BJ (cell line): Measurements from ENCODE around the gene RCCD1. TPM values are rescaled to one million over a fixed set of nuclear protein-coding genes. Genes with fewer than 3 reads are reported as not detected.

Source experiments
- CTCF ChIA-PET: fragments of 350-600 bp; formaldehyde crosslinking; extraction: SDS; loops from one replicate; lab custom pipeline; 2021; ENCODE audit warnings: antibody characterized with exemption, inconsistent platforms; lab: Yijun Ruan, JAX
- POLR2A ChIA-PET: fragments of 300-600 bp; sonication (Branson Sonifier 250); formaldehyde crosslinking; extraction: SDS; loops from one replicate; lab custom pipeline; 2021; ENCODE audit warnings: antibody characterized with exemption; lab: Charles Lee
- DNase-seq: peaks from one replicate; pipeline ENCODE4 v3.0.0-alpha.2; 2011; ENCODE audit warnings: low read depth
- H3K27me3 ChIP-seq: 2 replicates; pipeline ENCODE4 v1.6.0; 2011; ENCODE audit warnings: low read length; ENCODE audit not compliant: control insufficient read depth, insufficient read depth
- H3K36me3 ChIP-seq: 2 replicates; pipeline ENCODE4 v1.5.1; 2011; ENCODE audit warnings: low read length; ENCODE audit not compliant: control insufficient read depth, insufficient read depth
- H3K4me3 ChIP-seq: 2 replicates; pipeline ENCODE4 v1.5.1; 2011; ENCODE audit warnings: low read depth, mild to moderate bottlenecking, control low read depth, low read length
- polyA plus RNA-seq: library from polyadenylated mRNA; depleted of rRNA; stranded (reverse); fragments of >200 nt; gene quantifications from 2 replicates; pipeline ENCODE4 v1.2.3, GENCODE V29; 2011
- TF ChIP-seq, protein P1 (sequence below): IDR thresholded peaks from 2 replicates; pipeline ENCODE4 v1.5.1; 2011; ENCODE audit warnings: low read depth, mild to moderate bottlenecking, control low read depth, inconsistent platforms, low read length, moderate library complexity; ENCODE audit not compliant: insufficient read depth

The RCCD1 gene
- polyA plus RNA-seq, 1 experiment = 9.6 TPM

DNA sequence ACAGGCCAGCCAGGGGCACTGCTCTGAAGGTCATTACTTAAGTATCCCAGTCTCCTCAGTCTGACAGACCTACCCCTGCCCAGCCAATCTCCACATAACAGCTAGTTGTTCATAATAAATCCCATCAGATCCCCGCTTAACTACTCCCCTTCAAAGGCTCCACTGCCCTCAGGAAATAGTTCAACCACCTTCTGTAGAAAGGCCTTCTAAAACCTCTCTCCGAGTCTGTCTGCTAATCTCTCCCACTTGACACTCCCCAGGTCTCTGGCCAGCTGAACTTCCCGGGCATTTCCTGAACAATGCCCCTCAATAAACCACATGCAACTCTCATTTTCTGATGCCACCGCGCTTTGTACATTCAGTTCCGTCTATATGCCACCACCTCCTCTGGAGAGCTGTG lies 33.6 kb downstream of the RCCD1 start:
- no peak for DNase-seq
- POLR2A ChIA-PET = no interaction called here

DNA sequence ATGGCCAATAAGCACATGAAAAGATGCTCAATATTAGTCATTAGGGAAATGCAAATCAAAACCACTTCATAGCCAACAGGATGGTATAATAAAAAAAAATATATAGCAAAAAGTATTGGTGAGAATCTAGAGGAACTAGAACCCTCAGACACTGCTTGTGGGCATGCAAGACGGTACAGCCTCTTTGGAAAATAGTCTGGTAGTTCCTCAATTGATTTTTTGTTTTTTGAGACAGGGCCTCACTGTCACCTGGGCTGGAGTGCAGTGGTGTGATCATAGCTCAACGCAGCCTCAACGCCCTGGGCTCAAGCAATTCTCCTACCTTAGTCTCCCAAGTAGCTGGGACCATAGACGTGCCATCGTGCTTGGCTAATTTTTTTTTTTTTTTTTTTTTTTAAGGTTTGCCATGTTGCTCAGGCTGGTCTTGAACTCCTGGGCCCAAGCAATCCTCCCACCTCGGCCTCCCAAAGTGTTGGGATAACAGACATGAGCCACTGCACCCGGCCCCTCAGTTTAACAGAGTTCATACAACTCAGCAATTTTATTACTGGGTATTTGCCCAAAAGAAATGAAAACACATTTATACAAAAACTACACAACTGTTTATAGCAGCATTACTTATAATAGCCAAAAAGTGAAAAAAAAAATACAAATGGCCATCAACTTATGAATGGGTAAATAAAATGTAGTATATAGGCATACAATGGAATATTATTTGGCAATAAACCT lies 34.5 kb downstream of the RCCD1 start:
- no peak overlapping the region for H3K4me3 ChIP-seq
- POLR2A ChIA-PET = no interaction called here
- no peak for DNase-seq
- CTCF ChIA-PET = interaction anchor here (0.7 to 1.0 kb wide), 3 partner anchors 49 to 1842 kb away, joined by 3 read pairs; no protein-coding TSS in a partner anchor
- no peaks in the 10 kb centered on the region for H3K27me3 ChIP-seq
- no peaks in the 10 kb centered on the region for H3K36me3 ChIP-seq
- TF ChIP-seq, protein P1, sequence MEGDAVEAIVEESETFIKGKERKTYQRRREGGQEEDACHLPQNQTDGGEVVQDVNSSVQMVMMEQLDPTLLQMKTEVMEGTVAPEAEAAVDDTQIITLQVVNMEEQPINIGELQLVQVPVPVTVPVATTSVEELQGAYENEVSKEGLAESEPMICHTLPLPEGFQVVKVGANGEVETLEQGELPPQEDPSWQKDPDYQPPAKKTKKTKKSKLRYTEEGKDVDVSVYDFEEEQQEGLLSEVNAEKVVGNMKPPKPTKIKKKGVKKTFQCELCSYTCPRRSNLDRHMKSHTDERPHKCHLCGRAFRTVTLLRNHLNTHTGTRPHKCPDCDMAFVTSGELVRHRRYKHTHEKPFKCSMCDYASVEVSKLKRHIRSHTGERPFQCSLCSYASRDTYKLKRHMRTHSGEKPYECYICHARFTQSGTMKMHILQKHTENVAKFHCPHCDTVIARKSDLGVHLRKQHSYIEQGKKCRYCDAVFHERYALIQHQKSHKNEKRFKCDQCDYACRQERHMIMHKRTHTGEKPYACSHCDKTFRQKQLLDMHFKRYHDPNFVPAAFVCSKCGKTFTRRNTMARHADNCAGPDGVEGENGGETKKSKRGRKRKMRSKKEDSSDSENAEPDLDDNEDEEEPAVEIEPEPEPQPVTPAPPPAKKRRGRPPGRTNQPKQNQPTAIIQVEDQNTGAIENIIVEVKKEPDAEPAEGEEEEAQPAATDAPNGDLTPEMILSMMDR = no peak

More for the DNA sequence above, 33.6 kb downstream of the RCCD1 start:
- CTCF ChIA-PET = interaction anchor here (0.7 to 8.5 kb wide), 3 partner anchors 32 to 61 kb away, joined by 3 to 84 read pairs (median 3); partner anchors contain the start of gene RCCD1
- TF ChIP-seq, protein P1 = no peak
- no peak overlapping the region for H3K4me3 ChIP-seq
- H3K27me3 ChIP-seq = no peaks in the 10 kb centered on the region
- H3K36me3 ChIP-seq = no peaks in the 10 kb centered on the region

DNA sequence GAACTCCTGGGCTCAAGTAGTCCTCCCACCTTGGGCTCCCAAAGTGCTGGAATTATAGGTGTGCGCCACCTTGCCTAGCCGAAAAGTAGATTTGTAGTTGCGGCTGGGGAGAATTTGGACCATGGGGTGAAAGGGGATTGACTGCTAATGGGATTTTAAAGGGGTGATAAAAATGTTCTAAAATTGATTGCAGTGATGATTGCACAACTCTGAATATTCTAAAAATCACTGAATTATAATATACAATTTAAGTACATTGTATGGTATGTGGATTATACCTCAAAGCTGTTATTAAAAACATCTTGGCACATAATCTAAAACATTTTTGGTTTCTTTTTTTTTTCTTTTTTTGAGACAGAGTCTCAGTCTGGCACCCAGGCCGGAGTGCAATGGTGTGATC lies 35.8 kb downstream of the RCCD1 start:
- ChIA-PET CTCF (no interaction called here), POLR2A (no interaction called here)
- TF ChIP-seq, protein P1 = no peak
- Histone ChIP-seq H3K4me3 (no peak overlapping the region), H3K27me3 (no peaks in the 10 kb centered on the region), H3K36me3 (no peaks in the 10 kb centered on the region)
- no peak for DNase-seq

DNA sequence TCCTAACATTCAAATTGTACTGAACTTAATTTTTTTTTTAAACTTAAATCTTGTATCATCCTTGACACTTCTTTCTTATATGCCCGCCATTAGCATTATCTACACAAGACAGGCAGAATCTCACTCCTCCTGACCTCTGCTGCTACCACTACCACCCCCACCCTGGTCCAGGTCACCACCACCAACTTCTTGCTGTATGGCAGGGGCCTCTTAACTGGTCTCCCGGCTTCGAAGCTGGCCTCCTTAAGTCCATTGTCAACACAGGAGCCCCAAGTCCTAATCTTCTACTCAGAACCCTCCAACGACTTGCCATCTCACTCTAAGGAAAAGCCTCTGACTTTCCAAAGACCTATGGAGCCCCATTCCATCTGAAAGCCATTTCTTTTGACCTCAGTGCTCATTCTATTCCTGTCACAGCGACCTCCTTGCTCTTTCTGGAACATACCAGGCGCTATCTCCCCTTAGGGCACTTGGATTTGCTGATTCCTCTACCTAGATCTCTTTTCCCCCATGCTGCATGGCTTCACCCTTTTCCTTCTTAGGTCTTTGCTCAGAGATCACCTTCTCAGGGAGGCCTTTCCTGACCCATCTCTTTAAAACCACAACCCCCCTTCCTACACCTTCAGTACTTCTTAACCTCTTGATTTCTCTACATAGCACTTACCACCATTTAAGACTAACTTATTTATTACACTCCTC lies 37.1 kb downstream of the RCCD1 start:
- Histone ChIP-seq H3K36me3 (no peaks in the 10 kb centered on the region), H3K4me3 (no peak overlapping the region), H3K27me3 (no peaks in the 10 kb centered on the region)
- TF ChIP-seq, protein P1 = no peak
- ChIA-PET CTCF (no interaction called here), POLR2A (no interaction called here)
- no peak for DNase-seq

DNA sequence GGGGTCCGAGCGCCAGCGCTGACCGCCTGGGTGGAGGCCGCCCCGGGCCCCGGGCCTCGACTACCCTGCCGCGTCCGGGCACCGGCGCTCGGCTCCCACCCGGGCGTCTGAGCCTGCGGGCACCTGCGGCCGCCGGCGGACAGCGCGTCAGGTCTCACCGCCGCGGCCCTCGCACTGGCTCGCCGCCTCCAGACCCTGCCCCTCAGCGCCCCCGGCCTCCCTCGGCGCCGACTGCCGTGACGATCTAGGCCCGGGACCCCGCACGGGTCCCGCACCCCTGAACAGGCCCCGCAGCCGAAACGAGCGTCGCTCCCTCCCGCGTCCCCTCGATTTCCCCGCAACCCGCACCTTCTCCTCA lies 39.4 kb downstream of the RCCD1 start:
- H3K36me3 ChIP-seq = peaks cover 3% of the 10 kb centered on the region; the same call in 1 of the 2 replicates
- peak overlapping the region; percentile 75 for H3K4me3 ChIP-seq
- no peak for DNase-seq
- ChIA-PET CTCF (interaction anchor here (0.9 to 1.4 kb wide), 3 partner anchors 36 to 55 kb away, joined by 4 to 7 read pairs (median 5); no protein-coding TSS in a partner anchor), POLR2A (no interaction called here)
- TF ChIP-seq, protein P1 = no peak
- no peaks in the 10 kb centered on the region for H3K27me3 ChIP-seq
